Heart right ventricle (tissue), 16 donors: Measurements from ENCODE around the gene MXD4. TPM values are rescaled to one million over a fixed set of nuclear protein-coding genes. Genes with fewer than 3 reads are reported as not detected.

Experiments used
- ATAC-seq, 8 donors: fragments of 200-7000 bp; cut with Tn5 transposase; one replicate each; pipeline ENCODE4 v1.9.1; 2020; ENCODE audit warnings: mild to moderate bottlenecking in 8 of 8, moderate library complexity in 8 of 8, moderate number of reproducible peaks in 1 of 8
- DNase-seq, 2 donors: peaks; one replicate each; pipeline ENCODE4 v3.0.0-alpha.2; 2020
- H3K27ac ChIP-seq, 10 donors: fragments of 200-600 bp; sonication (generic) in 2 of 10; one replicate each; pipeline versions ENCODE4 v1.5.0 to v1.8.0; 2020 to 2022; ENCODE audit warnings: mild to moderate bottlenecking in 3 of 10
- H3K27me3 ChIP-seq, 7 donors: fragments of 200-600 bp; one replicate each; pipeline ENCODE4 v1.8.0; 2021 to 2022; ENCODE audit warnings: mild to moderate bottlenecking in 2 of 7
- H3K36me3 ChIP-seq, 9 donors: fragments of 200-600 bp; sonication (generic) in 1 of 9; one replicate each; pipeline versions ENCODE4 v1.5.0 to v1.8.0; 2020 to 2022; ENCODE audit warnings: mild to moderate bottlenecking in 2 of 9
- H3K4me1 ChIP-seq, 9 donors: fragments of 200-600 bp; sonication (generic) in 1 of 9; one replicate each; pipeline versions ENCODE4 v1.5.0 to v1.8.0; 2020 to 2022; ENCODE audit warnings: mild to moderate bottlenecking in 4 of 9
- H3K4me3 ChIP-seq, 10 donors: fragments of 200-600 bp; sonication (generic) in 2 of 10; one replicate each; pipeline versions ENCODE4 v1.5.0 to v1.8.0; 2020 to 2022; ENCODE audit warnings: mild to moderate bottlenecking in 7 of 10, moderate library complexity in 2 of 10
- H3K9me3 ChIP-seq, 11 donors: fragments of 200-600 bp in 10 of 11; sonication (generic) in 2 of 11; one replicate each; pipeline versions ENCODE4 v1.5.0 to v1.8.0; 2013 to 2022; ENCODE audit warnings: mild to moderate bottlenecking in 2 of 11, control low read depth in 1 of 11, moderate library complexity in 1 of 11
- WGBS, 2 donors: extraction: QIAGEN DNeasy Blood & Tissue Kit; methylation state at CpG; one replicate each; pipeline ENCODE4 v1.1.7; 2013; ENCODE audit warnings: inconsistent platforms in 1 of 2; 5-methylcytosine and 5-hydroxymethylcytosine counted together
- intact Hi-C, 10 donors: fragments of 100-400 bp; cut with DNase I; formaldehyde crosslinking; loops; one replicate each; pipeline versions ENCODE4 v1.11.1 to v1.14.2; 2022
- polyA plus RNA-seq, 2 donors: library from polyadenylated mRNA; stranded (reverse); fragments of 200-250 nt; gene quantifications; one replicate each; pipeline ENCODE4 v1.2.3, GENCODE V29; 2013
- total RNA-seq, 10 donors: library from RNA; stranded (reverse); fragmentation: NEBNext Ultra II Directional in 3 of 10; extraction: Animal tissue kit (Norgen Biotek cat#: 25700) in 3 of 10; gene quantifications; one replicate each; pipeline versions ENCODE4 v1.2.1 to v1.2.4, GENCODE V29; 2021 to 2023
- TF ChIP-seq, protein P1 (sequence below), 9 donors: fragments of 200-600 bp; sonication (generic) in 2 of 9; IDR thresholded peaks; one replicate each; pipeline versions ENCODE4 v1.5.0 to v1.8.0; 2021 to 2022; ENCODE audit warnings: antibody characterized with exemption in 9 of 9, mild to moderate bottlenecking in 5 of 9, moderate library complexity in 1 of 9
- donor health status: Arrhythmogenic right ventricular cardiomyopathy.
- donor health status: ischemic (EF 13 %, LVEDD 7.1; RV severe dilation, severe dysfunction).
- donor health status: healthy with polysubstance abuse.
- donor health status: DM: no; HTN: yes; CAD: no.
- donor health status: DM: no; HTN: no; CAD: no.
- donor health status: ischemic (EF 25% LVEDD 6.9; RV normal size, moderate dysfunction).
- donor health status: ischemic (EF 25% LVEDD 5.7; RV mildly dilated, moderate dysfunction).
- donor health status: healthy.
- donor health status: DM: yes; HTN: yes; CAD: no.
- donor health status: Ischemic cardiomyopathy.
- donor health status: ischemic (EF 35%, LVEDD 5.7; RV mildly dilated, moderate dysfunction).
- donor health status: nonischemic (EF 11% LVEDD 7.7; RV severe dilation, severe dysfunction).
- donor health status: DM: yes; HTN: yes; CAD: no.
- donor health status: PGD.
- donor health status: ischemic (EF 29% LVEDD 5.4; RV normal size, mild dysfunction).
- donor health status: nonischemic (EF 23%, LVEDD 6.1; RV moderate dilation, normal function).

The MXD4 gene
- total and polyA plus RNA-seq, 12 donors = 19.1 to 82.2 (median 28.2) TPM

DNA sequence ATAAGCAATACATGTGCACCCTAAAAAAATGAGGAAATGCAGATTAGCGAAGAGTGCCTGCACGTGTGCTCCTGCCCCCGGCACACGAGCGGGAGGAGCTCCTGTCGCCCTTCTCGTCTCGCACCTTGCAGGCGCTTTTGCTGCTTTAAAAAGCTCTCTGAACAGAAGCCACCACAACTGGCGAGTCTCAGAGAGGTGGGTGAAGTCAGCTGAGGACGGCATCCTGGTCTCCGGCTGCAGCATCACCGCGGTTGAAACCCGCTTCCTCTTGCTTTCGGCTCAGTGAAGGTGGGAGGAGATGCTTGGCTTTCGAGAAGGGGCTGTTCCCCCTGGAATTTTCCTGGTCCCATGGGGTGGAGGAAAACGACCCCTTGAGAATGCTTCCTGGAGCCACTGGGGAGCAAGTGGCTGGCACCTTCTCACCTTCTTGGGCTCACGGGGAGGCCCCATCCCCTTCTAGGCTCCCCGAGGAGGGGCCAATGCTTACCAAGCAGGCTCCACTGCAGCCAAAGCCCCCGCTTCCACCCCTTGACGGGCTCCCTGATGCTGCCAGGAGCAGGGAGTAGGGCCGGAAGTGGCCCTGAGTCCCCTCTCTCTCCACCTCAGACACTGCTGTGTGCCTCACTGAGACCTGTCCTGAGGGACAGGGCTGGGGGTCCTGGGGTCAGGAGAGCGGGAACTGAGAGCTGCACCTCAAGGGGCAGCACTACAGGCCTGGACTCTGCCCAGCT, 29.2 kb upstream of the MXD4 start:
- H3K4me1 ChIP-seq = peaks cover 0 to 13% (median 0%) of the 10 kb centered on the region in 9 donors
- H3K9me3 ChIP-seq = peaks cover 0 to 9% (median 0%) of the 10 kb centered on the region in 11 donors
- intact Hi-C loops = no loop called here
- H3K27ac ChIP-seq = no peak overlapping the region
- H3K27me3 ChIP-seq = no peaks in the 10 kb centered on the region
- no peak for DNase-seq
- no peaks in the 10 kb centered on the region for H3K36me3 ChIP-seq
- 73 to 78% methylated on average over 24 of the region's 24 CpGs for WGBS, 2 donors
- TF ChIP-seq, protein P1, sequence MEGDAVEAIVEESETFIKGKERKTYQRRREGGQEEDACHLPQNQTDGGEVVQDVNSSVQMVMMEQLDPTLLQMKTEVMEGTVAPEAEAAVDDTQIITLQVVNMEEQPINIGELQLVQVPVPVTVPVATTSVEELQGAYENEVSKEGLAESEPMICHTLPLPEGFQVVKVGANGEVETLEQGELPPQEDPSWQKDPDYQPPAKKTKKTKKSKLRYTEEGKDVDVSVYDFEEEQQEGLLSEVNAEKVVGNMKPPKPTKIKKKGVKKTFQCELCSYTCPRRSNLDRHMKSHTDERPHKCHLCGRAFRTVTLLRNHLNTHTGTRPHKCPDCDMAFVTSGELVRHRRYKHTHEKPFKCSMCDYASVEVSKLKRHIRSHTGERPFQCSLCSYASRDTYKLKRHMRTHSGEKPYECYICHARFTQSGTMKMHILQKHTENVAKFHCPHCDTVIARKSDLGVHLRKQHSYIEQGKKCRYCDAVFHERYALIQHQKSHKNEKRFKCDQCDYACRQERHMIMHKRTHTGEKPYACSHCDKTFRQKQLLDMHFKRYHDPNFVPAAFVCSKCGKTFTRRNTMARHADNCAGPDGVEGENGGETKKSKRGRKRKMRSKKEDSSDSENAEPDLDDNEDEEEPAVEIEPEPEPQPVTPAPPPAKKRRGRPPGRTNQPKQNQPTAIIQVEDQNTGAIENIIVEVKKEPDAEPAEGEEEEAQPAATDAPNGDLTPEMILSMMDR (IDR thresholded peaks at IDR 0.05) = no peak
- no peak for ATAC-seq
- H3K4me3 ChIP-seq = no peak overlapping the region

GRCh38 chr4:2290488-2290887, 28.6 kb upstream of the MXD4 start:
- no peaks in the 10 kb centered on the region for H3K27me3 ChIP-seq
- peaks cover 0 to 9% (median 0%) of the 10 kb centered on the region in 11 donors for H3K9me3 ChIP-seq
- no peak for DNase-seq
- no peak for ATAC-seq
- H3K36me3 ChIP-seq = no peaks in the 10 kb centered on the region
- no peak overlapping the region for H3K27ac ChIP-seq
- TF ChIP-seq, protein P1 (IDR thresholded peaks at IDR 0.05) = no peak
- peaks cover 0 to 17% (median 0%) of the 10 kb centered on the region in 9 donors for H3K4me1 ChIP-seq
- intact Hi-C loops = no loop called here
- H3K4me3 ChIP-seq = no peak overlapping the region
- 87 to 91% methylated on average over 9 of the region's 9 CpGs for WGBS, 2 donors

DNA sequence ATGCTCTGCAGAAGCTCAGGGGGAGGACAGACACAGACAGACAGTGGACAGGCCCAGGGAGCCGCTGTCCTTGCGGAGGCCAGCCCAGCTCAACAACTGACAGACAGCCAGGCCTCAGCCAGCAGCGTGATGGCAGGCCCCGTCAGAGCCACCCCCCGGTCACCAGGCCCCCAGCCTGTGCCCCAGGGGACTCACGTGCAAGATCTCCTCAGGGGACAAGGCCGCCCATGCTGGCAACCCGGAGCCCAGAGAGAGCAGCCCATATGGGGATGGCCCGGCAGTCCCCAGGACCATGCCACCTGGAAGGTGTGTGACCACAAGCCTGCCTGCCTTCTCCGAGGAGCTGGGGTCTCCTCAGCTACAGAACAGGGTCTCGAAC, 28.0 kb upstream of the MXD4 start:
- ATAC-seq (no peak), DNase-seq (no peak)
- H3K4me3 ChIP-seq = no peak overlapping the region
- no peaks in the 10 kb centered on the region for H3K36me3 ChIP-seq
- no peak overlapping the region for H3K27ac ChIP-seq
- intact Hi-C loops = no loop called here
- peaks cover 0 to 9% (median 0%) of the 10 kb centered on the region in 11 donors for H3K9me3 ChIP-seq
- TF ChIP-seq, protein P1 (IDR thresholded peaks at IDR 0.05) = no peak
- peaks cover 0 to 22% (median 0%) of the 10 kb centered on the region in 9 donors for H3K4me1 ChIP-seq
- WGBS, 2 donors = 89% methylated on average over 11 of the region's 11 CpGs
- no peaks in the 10 kb centered on the region for H3K27me3 ChIP-seq

DNA sequence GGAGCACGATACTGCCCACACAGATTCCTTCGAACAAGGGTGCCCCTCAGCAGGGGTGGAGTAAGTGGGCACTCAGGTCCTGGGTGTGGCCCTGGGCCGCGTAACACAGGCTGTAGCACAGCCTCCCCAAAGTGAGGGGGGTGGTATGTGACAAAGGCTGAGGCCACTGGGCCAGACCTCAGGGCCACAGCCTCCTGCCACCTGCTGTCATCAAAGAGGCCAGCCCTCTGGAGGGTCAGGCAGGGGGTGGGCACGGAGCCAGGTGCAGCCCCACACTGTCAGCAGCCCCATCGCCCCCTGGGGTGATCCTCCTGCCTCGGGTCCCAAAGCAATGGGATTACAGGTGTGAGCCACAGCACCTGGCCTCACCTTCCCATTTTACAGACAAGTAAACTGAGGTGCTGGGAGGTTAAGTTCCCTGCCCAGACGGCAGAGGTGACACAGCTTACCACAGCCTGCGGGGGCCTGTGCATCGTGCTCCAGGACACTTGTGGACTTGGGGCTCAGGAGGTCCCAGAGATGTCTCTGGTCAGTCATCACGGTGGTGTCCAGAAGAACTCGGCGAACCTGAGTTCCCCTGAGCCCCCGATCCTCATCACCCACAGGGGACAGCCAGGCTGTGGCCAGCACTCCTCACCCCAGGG, 27.5 kb upstream of the MXD4 start:
- no peak for DNase-seq
- Histone ChIP-seq H3K27ac (no peak overlapping the region), H3K4me1 (peaks cover 0 to 24% (median 0%) of the 10 kb centered on the region in 9 donors), H3K9me3 (peaks cover 0 to 7% (median 0%) of the 10 kb centered on the region in 11 donors), H3K4me3 (no peak overlapping the region), H3K27me3 (no peaks in the 10 kb centered on the region), H3K36me3 (no peaks in the 10 kb centered on the region)
- TF ChIP-seq, protein P1 (IDR thresholded peaks at IDR 0.05) = no peak
- no peak for ATAC-seq
- 90 to 91% methylated on average over 14 of the region's 14 CpGs for WGBS, 2 donors
- intact Hi-C loops = no loop called here
